ENCODE results near the gene RARRES1.

Gene RARRES1

DNA sequence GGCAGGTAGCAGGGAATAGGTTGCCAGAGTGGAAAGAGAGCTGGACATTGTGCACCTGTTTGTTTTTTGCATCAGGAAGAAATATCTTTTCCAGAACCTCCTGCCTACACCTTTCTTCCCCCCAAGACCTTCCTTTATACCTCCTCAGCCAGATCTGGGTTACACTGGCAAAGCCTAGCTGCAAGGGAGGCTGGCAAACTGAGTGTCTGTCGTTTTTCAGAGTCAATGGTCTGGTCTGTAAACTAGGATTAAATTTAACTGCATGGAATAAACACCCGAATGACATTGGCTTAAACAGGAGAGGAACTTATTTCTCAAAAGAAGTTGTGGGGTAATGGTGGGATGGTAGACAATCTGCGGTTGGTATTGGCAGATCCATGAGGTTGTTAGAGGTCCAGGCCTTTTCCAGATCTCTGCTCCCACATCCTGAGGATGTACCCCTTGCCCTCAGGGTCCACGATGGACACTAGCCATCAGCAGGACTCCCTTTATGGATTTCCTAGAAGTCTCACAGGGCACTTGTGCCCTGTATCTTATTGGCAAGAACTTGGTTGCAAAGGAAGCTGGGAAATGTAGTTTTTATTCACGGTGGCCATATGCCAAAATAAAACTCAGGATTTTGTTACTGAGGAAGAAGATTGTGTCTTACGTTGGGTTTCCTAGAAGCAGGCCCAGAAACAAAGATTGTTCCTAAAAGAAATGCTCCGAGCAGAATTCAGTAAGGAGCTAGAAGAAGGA, 3.2 kb upstream of the RARRES1 start:
- no peak for DNase-seq (ENCODE audit: low spot score)

DNA sequence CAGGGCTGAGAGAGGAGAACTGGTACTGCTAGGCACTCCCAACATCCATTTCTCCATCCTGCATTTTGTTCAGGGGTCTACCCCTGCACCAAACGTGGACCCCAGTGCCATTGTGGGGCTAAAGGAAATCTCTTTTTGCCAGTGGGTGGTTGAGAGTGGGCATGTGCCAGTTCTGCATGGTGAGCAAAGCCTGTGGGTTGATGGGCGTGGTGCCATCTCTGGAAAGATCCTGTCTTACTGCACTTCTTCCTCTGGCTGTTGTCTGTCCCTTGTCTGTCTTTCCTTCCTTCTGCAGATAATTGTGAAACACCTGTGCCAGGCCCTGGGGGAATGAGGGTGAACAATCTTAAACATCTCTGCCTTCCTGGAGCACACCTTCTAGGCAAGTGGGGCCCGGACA, 1.4 kb upstream of the RARRES1 start:
- DNase-seq (ENCODE audit: low spot score) = no peak

DNA sequence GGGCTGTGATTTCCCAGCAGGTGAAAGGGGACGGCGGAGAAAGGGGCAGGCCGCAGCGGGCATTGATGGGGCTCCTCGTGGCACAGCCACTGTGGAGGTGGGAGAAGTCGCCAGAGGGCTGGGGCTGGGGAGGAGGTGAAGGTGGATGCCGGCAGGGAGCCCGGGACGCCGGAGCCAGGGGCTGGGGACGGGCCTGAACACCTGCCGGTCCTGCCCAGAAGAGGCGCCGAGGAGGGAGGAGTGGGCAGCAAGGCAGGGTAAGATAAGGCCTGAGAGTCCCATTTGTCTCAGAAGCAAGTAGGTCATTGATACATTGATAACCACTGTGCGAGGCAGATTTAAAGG, 571 bp upstream of the RARRES1 start:
- peak; percentile 57 for DNase-seq (ENCODE audit: low spot score)

DNA sequence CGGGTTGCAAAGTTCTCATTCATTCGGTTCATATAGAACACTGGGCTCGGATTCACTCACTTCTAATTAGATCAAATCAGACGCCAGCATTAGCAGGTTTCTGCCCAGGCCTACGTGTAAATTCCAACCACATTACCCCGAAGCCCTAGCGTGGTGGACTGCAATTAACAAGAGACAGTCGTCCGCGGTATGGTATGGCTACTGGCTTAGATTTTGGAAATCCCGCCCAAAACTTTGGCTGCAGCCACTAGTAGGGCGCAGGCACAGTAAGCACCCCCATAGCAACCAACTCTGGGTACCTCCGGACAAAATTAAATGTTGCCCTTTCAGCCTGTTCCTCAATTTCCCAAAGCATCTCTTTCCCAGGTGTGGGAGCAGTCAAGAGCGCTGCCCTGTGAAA, 771 bp downstream of the RARRES1 start:
- DNase-seq (ENCODE audit: low spot score) = no peak

DNA sequence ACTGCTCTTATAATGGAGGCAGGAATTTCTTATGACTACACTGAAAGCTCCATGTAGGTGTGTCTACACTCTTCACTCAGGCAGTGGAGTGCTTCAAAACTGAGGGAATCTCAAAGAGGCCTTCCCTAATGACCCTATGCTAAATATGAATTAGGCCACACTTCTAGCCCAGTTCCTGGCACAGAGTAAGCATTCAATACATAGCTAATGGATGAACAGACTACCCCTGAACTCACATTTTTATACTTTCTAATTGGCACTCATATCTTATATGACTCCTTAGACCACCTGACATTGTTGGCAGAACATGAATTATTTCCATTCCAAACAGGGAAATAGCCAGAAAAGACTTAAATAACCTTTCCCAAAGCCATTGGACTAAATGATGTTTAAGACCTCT, 3.4 kb downstream of the RARRES1 start:
- DNase-seq (ENCODE audit: low spot score) = no peak

DNA sequence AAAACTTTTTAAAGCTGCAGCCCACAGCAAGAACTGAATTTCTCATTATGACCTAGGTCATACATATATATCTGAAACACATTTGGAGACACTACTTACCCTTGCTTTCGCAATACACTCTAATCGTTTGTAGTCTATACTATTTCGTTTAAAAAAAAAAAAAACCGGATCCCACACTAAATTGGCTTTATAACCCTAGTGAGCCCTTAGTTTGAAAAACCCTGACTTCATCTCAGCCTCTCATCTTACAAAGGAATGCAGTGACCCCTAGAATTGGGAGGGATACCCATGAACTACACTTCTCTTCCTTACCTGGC, 4.2 kb downstream of the RARRES1 start:
- DNase-seq (ENCODE audit: low spot score) = no peak

DNA sequence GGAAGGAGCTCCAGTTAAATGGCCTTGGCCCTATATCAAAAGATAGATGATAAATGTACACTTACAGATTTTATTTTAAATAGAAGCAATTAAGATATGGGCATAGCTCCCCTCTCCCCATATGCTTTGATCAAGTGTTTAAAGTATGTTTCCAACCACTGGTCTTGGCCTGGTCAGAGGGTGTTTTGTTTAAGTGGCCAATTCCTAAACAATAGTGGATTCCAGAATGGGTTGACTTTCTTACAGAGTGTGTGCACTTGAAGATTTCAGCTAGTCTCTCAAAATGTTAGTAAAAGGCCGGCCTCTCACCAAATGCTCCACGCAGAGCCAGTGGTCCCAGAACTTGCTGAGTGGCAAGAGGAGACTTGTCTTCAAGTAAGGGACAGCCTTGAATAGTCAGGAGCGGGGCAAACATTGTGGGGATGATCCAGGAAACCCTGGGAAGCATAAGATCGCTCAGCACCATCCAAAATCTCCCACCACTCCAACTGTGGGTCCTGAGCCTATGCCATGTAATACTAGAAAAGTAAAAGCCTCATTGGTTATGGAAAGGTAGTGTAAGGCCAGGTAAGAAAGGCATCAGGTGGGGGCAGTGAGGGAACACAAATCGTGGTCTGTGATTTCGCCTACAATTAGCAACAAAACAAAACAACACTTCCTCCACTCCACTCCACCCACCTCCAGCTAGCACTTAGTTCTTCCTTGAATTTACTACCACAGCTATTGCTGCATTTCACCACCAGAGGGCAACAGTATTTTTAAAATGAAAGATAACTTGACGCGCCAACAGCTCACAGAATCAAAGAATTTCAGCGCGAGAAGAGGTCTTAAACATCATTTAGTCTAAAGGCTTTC, 4.8 kb downstream of the RARRES1 start:
- peak; percentile 76 for DNase-seq (ENCODE audit: low spot score)

DNA sequence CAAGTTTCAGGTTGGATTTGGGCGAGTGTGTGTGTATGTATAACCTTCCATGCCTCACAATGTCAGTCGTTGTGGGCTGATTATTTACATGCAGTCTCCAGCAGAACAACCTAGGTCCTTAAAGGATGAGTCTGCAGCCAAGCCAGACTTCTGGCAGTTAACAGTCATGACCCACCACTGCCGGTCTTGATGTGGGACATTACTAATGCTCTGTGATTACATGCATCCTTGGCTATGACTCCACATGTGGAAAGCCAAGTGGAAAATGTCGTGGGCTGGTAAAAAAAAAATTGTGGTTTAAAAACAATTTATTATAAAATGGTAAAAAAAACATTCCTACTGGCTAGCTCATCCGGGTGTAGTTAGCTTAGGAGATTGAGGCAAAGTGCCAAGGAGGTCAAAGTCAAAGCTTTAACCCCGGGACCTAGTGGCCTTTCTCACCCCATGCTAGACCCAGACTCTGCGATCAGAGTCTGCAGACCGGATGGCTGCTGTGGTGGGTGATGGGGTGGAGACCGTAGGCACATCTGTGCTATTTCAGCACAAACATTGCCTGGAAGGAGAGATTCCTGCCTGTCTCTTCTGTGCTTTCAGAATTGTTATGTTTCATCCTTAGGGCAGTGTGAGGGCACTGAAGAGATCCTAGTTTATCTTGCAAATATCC, 6.8 kb downstream of the RARRES1 start:
- no peak for DNase-seq (ENCODE audit: low spot score)

DNA sequence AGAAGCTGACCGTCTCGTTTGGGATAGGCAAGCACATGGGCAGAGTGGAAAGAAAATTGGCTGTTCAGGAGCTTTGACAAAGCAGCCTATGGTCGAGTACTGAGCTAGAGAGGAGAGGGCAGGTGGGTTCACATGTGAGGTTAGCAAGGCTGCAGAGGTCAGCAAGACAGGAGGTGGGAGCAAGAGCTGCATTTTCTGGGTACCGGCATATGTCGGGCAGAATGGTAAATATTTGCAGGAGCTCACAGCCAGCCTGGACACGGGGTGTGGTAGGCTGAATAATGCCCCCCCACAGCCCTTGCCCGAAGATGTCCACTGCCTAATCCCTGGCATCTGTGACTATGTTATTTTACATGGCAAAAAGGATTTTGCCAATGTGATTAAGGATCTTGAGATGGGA, 8.3 kb downstream of the RARRES1 start:
- no peak for DNase-seq (ENCODE audit: low spot score)

DNA sequence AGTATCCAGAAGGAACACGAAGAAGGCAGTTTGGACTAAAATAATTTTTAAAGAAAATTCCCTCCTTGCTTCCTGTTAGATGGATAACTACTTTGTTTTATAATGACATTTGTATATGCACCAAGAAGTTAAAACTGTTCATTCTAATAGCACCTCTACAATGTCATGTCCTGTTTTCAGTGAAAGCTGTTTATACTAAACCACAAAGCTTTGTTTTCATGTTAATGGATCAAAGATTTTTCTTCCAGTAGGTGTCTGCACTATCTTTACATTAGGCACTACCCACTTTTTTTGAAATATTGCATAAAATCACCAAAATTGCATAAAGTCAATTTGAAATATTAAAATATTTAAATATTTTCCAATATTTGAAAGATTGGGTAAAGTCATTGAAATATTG, 10.1 kb downstream of the RARRES1 start:
- no peak for DNase-seq (ENCODE audit: low spot score)

DNA sequence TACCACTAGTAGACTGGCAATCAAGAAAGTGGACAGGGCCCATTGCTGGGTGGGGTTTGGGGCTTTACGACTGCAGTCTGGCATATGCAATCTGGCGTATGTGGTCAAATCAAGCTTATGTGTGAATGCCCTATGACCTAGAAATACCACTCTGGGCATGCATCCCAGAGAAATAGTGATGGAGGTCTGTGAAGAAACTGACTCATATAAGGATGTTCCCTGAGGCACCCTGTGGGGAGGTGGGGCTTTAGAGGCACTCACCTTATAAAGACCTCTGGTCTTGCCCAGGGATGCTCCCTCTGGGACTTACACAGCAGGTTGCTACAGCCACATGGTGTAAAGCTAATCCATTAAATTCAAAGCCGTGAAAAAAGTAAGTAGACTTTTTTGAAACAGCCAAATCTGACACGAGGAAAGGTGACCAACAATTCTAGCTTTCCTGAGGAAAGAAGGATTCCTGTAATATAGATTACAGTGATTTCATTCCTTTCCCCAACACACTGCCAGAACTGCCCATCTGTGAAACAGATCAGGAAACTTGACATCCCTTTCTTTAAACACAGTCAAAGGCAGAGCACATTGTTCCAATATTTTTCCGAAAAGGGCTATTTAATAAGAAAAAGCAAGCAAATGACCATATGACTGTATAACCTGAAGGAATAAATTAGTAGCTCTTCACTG, 13.6 kb downstream of the RARRES1 start:
- DNase-seq (ENCODE audit: low spot score) = no peak

DNA sequence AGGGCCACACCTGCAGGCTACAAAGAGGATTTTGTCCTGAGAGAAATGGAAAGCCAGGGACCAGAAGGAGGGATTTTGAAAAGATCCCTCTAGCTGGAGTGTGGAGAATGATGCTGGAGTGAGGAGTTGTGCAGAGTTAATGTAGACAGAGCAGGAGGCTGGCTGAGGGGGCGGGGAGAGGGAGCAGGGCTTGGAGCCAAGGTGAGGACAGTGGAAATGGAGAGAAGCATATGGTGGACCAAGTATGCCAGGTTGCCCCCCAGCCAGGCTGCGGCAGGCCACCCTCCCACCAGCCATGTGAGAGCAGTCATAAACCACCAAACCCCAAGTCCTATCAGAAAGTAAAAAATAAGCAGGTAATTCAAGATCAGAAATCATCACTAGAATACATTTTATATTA, 14.7 kb downstream of the RARRES1 start:
- DNase-seq (ENCODE audit: low spot score) = no peak

DNA sequence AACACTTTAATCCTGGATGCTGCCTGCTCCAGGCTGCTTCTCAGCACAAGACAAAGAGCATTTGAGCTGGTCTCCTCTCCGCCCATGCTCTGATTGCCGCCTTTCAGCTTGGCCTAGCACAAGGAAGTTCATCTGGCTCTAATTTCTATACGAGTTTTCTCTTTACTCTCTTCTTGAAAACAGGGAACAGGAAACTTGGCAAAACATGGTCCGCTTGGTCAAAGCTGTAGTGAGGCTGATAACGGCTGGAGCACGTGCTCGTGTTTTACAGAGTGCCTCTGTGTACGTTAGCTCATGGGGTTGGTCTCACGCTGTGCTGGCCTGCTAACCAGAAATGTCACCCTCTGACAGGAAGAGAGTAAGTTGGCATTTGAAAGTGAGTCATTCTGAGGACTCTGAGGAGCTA, 19.2 kb downstream of the RARRES1 start:
- DNase-seq (ENCODE audit: low spot score) = peak; percentile 33

DNA sequence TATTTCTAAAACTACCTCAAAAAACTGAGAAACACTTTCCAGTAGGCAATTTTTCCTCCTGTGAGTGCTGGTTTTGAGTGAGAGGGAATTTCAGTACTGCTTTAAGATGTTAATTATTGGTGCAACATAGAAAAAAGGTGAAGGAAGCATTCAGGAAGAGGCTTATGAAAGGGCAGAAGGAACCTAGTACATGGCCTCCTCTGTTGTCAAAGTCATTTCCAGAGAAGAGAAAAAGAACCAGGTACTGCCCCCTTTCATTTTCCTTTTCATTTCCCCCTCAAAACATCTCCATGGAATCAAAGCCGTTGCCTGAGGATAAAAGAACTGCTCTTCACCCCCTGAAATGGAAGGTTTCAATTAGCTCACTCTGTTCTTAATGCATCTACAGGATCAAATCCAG, 19.8 kb downstream of the RARRES1 start:
- DNase-seq (ENCODE audit: low spot score) = no peak

DNA sequence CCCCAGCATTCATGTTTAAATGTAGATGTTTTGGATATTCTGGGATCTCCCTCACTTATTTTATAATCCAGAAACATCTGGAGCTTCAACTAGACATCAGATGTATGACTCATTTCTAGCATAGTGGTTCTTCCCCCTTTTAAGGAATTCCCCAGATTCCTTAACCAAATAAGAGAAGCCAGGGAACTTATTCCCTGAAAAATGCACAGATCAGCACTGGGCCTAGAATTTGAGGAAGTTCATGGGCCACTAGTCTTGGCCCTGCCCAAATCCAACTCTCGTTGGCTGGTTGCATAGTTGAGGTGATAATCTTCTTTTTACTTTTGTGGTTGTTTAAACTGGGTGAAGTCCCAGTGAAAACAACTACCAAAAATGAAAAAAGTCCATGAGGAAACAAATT, 20.4 kb downstream of the RARRES1 start:
- no peak for DNase-seq (ENCODE audit: low spot score)

DNA sequence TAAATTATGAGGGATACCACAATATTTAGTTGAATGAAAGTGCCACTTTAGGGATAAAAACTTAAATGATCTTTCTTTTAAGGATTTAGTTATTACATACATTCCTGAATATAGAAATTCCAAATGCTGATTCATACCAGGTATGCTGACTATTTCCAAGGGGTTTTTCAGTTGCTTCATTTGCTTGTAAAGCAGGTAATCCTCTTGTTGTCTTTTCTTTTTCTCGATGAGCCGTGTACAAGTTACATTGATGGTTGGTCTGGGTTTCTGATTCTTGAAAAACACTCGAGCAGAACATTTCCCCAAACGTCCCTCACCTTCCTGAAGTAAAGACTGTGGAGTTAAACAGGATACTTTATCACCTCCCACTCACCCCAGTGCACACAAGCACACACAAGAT, 21.7 kb downstream of the RARRES1 start:
- DNase-seq (ENCODE audit: low spot score) = no peak

DNA sequence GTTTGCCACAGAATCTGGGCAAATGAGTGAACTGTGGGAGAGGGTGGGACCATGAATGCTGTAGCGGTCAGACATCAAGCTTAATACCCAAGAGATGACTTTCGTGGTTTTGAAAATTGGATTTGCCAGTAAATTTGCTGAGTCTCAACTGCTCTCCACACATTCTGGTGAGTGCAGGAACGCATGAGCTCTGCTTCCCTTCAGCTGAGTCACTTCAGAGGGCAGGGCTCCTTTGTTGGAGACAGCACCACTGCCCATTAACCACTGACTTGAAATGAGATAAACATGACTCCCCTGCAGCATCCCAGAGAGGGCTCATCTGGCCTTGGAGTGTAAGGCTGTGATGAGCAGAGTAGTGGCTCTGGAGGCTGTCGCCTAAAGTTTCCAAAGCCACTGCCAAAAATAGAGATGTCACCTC, 22.6 kb downstream of the RARRES1 start:
- no peak for DNase-seq (ENCODE audit: low spot score)

DNA sequence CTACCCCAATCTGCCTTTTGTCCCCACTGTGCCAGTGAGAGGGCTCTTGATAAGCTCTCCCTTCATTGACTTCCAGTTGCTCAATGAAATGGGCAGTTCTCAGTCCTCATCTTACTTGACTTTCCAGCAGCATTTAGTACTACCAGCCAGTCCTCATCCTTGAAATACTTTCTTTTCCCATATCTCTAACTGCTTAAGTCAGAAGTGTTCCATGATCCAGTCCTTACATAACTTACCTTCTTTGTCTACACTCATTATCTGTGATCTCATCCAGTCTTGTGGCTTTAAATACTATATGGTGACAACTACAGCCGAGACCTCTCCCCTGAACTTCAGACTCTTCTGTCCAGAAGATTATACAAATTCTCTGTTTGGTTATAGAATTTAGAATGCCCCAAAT, 28.7 kb downstream of the RARRES1 start:
- no peak for DNase-seq (ENCODE audit: low spot score)

DNA sequence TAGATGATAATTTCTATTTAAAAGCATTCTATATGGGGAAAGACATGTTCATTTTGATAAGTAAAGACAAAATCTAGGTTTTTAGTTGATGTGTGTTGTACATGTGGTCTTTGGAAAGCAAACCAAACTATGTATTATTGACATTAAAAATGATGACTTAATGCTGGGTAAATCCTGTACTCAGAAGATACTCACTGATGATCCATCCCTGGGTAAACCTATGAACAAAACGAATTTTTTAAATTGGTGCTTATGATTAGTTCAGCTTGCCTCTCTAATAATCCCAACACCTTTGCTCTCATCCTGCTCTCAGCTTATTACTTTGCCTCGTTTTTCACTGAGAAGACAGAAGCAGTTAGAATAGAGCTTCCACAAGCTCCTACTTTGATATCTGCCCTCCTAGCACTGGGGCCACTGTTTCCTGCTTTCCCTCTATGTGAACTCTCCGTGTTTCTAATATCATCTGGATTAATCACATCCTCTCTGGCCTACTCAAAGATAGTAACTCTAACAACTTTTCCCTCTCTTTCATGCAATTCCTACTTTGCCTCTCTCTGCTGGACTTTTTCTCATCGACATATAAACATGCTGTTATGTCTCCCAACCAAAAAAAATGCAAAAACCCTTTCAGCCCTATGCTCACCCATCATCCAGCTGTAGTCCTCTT, 29.3 kb downstream of the RARRES1 start:
- DNase-seq (ENCODE audit: low spot score) = no peak

DNA sequence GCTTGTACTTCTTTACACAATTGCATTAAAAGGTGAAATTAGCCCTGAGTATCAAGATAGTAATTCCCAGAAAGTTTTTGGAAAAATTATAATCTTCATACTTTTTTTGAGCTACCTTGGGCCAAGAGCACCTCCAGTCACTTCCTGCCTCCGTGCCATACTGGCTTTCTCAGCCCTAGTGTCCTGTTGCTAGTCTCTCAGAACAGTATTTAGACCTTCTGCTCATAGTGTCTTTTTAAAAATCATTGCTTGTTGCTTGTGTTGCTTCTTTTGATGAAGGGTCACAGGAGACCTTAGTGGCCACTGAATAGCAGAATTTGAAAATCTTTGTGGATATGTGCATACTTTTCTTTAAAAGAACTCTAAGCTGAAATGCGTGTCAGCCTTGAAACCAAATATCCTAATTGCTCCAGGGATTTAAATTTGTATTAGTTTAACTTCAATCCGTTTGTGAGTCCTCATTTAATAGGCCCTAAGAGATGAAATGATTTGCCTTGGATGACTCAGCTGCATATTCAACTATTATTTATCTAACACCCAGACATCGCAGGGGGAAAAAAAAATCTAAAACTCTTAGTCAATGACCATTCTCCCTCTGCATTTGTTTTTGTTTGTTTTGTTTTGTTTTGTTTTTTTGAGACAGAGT, 30.7 kb downstream of the RARRES1 start:
- no peak for DNase-seq (ENCODE audit: low spot score)

DNA sequence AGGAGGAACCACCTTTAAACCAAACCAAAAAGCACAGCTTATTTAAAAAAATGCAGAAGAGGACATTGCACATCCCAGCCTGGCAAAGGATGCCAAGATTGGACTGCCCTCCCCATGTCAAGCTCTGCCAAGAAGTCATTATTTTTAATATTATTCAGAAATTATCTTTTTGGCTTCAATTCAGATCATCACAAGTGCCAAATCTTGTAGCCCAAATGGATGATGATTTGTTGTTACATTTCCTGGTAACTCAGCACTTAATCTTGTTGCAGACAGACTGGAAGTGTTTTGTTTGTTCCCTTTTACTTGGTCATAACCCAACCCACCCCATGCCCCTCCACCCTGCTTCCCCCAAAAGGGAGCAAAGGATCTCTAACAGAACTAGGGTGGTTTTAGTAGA, 31.7 kb downstream of the RARRES1 start:
- no peak for DNase-seq (ENCODE audit: low spot score)

DNA sequence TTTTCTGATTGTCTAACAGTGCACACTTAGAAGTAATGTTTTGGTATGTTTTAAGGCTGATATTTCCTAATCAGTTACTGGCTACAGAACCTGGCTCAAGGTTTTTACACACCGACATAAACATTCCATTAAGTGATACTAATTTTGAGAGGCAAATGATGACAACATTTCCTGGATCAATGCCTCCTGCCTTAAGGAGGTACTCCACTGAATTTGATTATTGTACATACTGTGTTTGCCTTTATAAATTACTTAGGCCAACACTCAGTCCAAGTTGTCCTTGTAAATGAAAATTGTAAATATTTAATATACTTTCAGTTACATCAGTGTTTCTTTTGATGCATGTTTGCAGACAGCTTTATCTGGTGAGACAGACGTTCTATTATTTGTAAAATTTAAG, 35.6 kb downstream of the RARRES1 start:
- no peak for DNase-seq (ENCODE audit: low spot score)

All from iPS-NIHi11 (cell line).